ENCODE data around the gene TTC38. TPM values are rescaled to one million over a fixed set of nuclear protein-coding genes. Genes with fewer than 3 reads are reported as not detected.

The TTC38 gene
- total and polyA plus RNA-seq, 2 experiments from 2014 or later, result 21.5 to 27.6 TPM

GRCh38 chr22:46315976-46316375, 48.2 kb downstream of the TTC38 start:
- WGBS, 2 experiments (ENCODE audit: low coverage in 1 of 2, low lambda C conversion rate in 2 of 2, missing lambda C conversion rate in 2 of 2), result 96 to 97% methylated on average over 9 to 12 of the region's 12 CpGs
- no peak overlapping the region for H3K4me2 ChIP-seq (ENCODE audit: unreplicated experiment)
- no peaks in the 10 kb centered on the region for H3K27me3 ChIP-seq (replicated peaks; ENCODE audit: insufficient read depth)
- no peaks in the 10 kb centered on the region for H3K36me3 ChIP-seq (ENCODE audit: low read depth)
- H3K4me1 ChIP-seq (ENCODE audit: insufficient read depth), result no peaks in the 10 kb centered on the region
- H3F3A ChIP-seq (ENCODE audit: insufficient read depth), result no peaks in the 10 kb centered on the region
- TF ChIP-seq EZH2 (IDR thresholded peaks at IDR 0.05; ENCODE audit: insufficient read depth, poor library complexity, severe bottlenecking) (no peak), EZH2phosphoT487 (IDR thresholded peaks at IDR 0.05; ENCODE audit: insufficient read depth, low read depth) (no peak)
- no peak for DNase-seq
- H4K20me1 ChIP-seq (ENCODE audit: insufficient read depth), result no peaks in the 10 kb centered on the region
- H3K9me3 ChIP-seq (ENCODE audit: low read depth), result no peaks in the 10 kb centered on the region
- H2AFZ ChIP-seq, result no peak overlapping the region
- in situ Hi-C loops (cut with MboI), result loop anchor here (10.0 kb wide), 1 partner anchor 331 kb away; no protein-coding TSS in a partner anchor
- no peak overlapping the region for H3K9ac ChIP-seq
- no peak overlapping the region for H3K4me3 ChIP-seq
- H3K27ac ChIP-seq, result no peak overlapping the region
- H3K79me2 ChIP-seq (ENCODE audit: insufficient read depth), result no peaks in the 10 kb centered on the region
- H3K9me2 ChIP-seq (ENCODE audit: insufficient read depth), result no peaks in the 10 kb centered on the region

DNA sequence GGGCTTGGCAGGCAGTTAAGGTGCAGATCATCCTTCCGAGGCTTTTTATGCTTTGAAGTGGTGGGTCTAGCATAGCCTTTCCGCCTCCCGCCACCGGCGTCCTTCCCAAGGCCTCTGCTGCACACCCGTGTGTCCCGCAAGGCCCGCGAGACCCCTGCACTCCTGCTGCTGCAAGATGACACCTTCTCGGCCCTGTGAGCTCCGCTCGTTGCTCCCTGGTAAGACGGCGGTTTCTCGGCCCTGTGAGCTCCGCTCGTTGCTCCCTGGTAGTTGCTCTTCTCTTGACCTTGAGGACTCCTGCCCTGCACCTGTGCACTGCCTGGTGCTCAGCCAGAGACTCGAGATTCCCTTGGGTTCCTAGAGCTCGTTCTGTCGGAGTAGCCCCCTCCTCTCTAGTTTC, 49.8 kb downstream of the TTC38 start:
- Histone ChIP-seq H3K27me3 (replicated peaks; ENCODE audit: insufficient read depth) (no peaks in the 10 kb centered on the region), H3K9ac (no peak overlapping the region), H3K9me3 (ENCODE audit: low read depth) (no peaks in the 10 kb centered on the region), H4K20me1 (ENCODE audit: insufficient read depth) (no peaks in the 10 kb centered on the region), H3K4me2 (ENCODE audit: unreplicated experiment) (no peak overlapping the region), H3K27ac (no peak overlapping the region), H3K4me3 (no peak overlapping the region), H3K9me2 (ENCODE audit: insufficient read depth) (no peaks in the 10 kb centered on the region), H3K36me3 (ENCODE audit: low read depth) (no peaks in the 10 kb centered on the region), H3K79me2 (ENCODE audit: insufficient read depth) (no peaks in the 10 kb centered on the region), H2AFZ (no peak overlapping the region), H3K4me1 (ENCODE audit: insufficient read depth) (no peaks in the 10 kb centered on the region), H3F3A (ENCODE audit: insufficient read depth) (no peaks in the 10 kb centered on the region)
- DNase-seq, result no peak
- 89 to 90% methylated on average over 20 of the region's 20 CpGs for WGBS, 2 experiments (ENCODE audit: low coverage in 1 of 2, low lambda C conversion rate in 2 of 2, missing lambda C conversion rate in 2 of 2)
- in situ Hi-C loops (cut with MboI), result loop anchor here (10.0 kb wide), 1 partner anchor 333 kb away; no protein-coding TSS in a partner anchor
- no peak for TF ChIP-seq EZH2 (IDR thresholded peaks at IDR 0.05; ENCODE audit: insufficient read depth, poor library complexity, severe bottlenecking)
- no peak for TF ChIP-seq EZH2phosphoT487 (IDR thresholded peaks at IDR 0.05; ENCODE audit: insufficient read depth, low read depth)

- no peaks in the 10 kb centered on the region for H3K36me3 ChIP-seq (ENCODE audit: low read depth)
- DNase-seq, result no peak
- no peaks in the 10 kb centered on the region for H3K27me3 ChIP-seq (replicated peaks; ENCODE audit: insufficient read depth)
- H3K9ac ChIP-seq, result no peak overlapping the region
- H3K4me3 ChIP-seq, result no peak overlapping the region
- 93 to 96% methylated on average over 14 to 15 of the region's 15 CpGs for WGBS, 2 experiments (ENCODE audit: low coverage in 1 of 2, low lambda C conversion rate in 2 of 2, missing lambda C conversion rate in 2 of 2)
- H4K20me1 ChIP-seq (ENCODE audit: insufficient read depth), result no peaks in the 10 kb centered on the region
- no peaks in the 10 kb centered on the region for H3K9me3 ChIP-seq (ENCODE audit: low read depth)
- H3K9me2 ChIP-seq (ENCODE audit: insufficient read depth), result no peaks in the 10 kb centered on the region
- H3K27ac ChIP-seq, result no peak overlapping the region
- TF ChIP-seq EZH2 (IDR thresholded peaks at IDR 0.05; ENCODE audit: insufficient read depth, poor library complexity, severe bottlenecking) (no peak), EZH2phosphoT487 (IDR thresholded peaks at IDR 0.05; ENCODE audit: insufficient read depth, low read depth) (no peak)
- H2AFZ ChIP-seq, result no peak overlapping the region
- in situ Hi-C loops (cut with MboI), result loop anchor here (10.0 kb wide), 1 partner anchor 334 kb away; no protein-coding TSS in a partner anchor
- no peak overlapping the region for H3K4me2 ChIP-seq (ENCODE audit: unreplicated experiment)
- no peaks in the 10 kb centered on the region for H3K79me2 ChIP-seq (ENCODE audit: insufficient read depth)
- no peaks in the 10 kb centered on the region for H3F3A ChIP-seq (ENCODE audit: insufficient read depth)
- no peaks in the 10 kb centered on the region for H3K4me1 ChIP-seq (ENCODE audit: insufficient read depth)
These were observed 50.8 kb downstream of the TTC38 start for GRCh38 chr22:46318576-46318975.

GRCh38 chr22:46319319-46319718, 51.5 kb downstream of the TTC38 start:
- Histone ChIP-seq H3K27me3 (replicated peaks; ENCODE audit: insufficient read depth) (no peaks in the 10 kb centered on the region), H3K27ac (no peak overlapping the region), H3F3A (ENCODE audit: insufficient read depth) (no peaks in the 10 kb centered on the region), H3K9me2 (ENCODE audit: insufficient read depth) (no peaks in the 10 kb centered on the region), H3K79me2 (ENCODE audit: insufficient read depth) (no peaks in the 10 kb centered on the region), H3K9ac (no peak overlapping the region), H4K20me1 (ENCODE audit: insufficient read depth) (no peaks in the 10 kb centered on the region), H3K9me3 (ENCODE audit: low read depth) (no peaks in the 10 kb centered on the region), H3K4me2 (ENCODE audit: unreplicated experiment) (no peak overlapping the region), H3K4me3 (no peak overlapping the region), H3K4me1 (ENCODE audit: insufficient read depth) (no peaks in the 10 kb centered on the region), H2AFZ (no peak overlapping the region), H3K36me3 (ENCODE audit: low read depth) (no peaks in the 10 kb centered on the region)
- TF ChIP-seq EZH2 (IDR thresholded peaks at IDR 0.05; ENCODE audit: insufficient read depth, poor library complexity, severe bottlenecking) (no peak), EZH2phosphoT487 (IDR thresholded peaks at IDR 0.05; ENCODE audit: insufficient read depth, low read depth) (no peak)
- in situ Hi-C loops (cut with MboI), result loop anchor here (10.0 kb wide), 1 partner anchor 335 kb away; no protein-coding TSS in a partner anchor
- no peak for DNase-seq
- WGBS, 2 experiments (ENCODE audit: low coverage in 1 of 2, low lambda C conversion rate in 2 of 2, missing lambda C conversion rate in 2 of 2), result 97 to 99% methylated on average over 10 of the region's 10 CpGs
